Measurements from ENCODE around the gene TBX19.

TBX19 gene

DNA sequence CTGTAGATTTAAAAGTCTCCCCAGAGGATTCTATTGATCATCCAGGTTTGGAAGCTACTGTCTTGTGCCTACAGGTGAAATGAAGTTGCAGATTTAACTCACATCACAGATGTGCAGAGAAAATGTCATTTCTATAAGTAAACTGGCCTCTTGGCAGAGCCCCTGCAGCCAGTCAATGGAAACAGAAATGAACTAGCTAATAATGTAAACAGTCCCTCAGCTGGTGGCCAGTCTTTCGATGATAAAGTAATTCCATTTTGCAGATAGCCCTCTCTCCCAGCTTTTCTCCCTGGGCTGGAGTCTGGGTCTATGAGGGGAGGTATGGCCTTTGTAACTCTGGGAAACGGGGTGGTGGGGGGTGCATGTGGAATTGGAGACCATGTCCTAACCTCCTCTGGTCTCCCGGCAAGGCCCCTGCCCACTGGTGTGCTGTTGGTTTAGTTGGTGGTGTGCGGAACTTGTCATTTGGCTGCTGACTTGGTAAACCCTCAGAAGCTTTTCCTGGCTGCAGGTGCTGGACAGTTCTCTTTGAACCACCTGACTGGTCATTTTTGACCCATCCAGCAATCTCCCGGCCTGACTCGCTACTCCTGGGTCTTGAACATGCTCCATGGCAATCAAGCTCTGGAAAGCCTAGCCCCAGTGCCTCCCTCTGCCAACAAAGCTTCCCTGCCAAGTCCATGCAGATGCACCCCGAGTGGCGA, 14.9 kb downstream of the TBX19 start:
- no peak for DNase-seq (ENCODE audit: extremely low spot score)
- ChIA-PET CTCF (interaction anchor here (0.6 kb wide), 1 partner anchor 861 kb away, joined by 5 read pairs; no protein-coding TSS in a partner anchor), POLR2A (no interaction called here)
- TF ChIP-seq SP1 (IDR thresholded peaks at IDR 0.05) (no peak), CTBP1 (IDR thresholded peaks at IDR 0.05; ENCODE audit: borderline replicate concordance) (no peak), LEF1 (IDR thresholded peaks at IDR 0.05; ENCODE audit: borderline replicate concordance) (no peak), SUZ12 (IDR thresholded peaks at IDR 0.05) (no peak), L3MBTL2 (conservative IDR thresholded peaks at IDR 0.05) (no peak), BHLHE40 (IDR thresholded peaks at IDR 0.05; ENCODE audit: borderline replicate concordance) (no peak), ELF4 (IDR thresholded peaks at IDR 0.05) (no peak), ARNT (IDR thresholded peaks at IDR 0.05) (no peak), FOXA1 (IDR thresholded peaks at IDR 0.05) (no peak), FOXM1 (IDR thresholded peaks at IDR 0.05; ENCODE audit: borderline replicate concordance) (no peak), NFRKB (IDR thresholded peaks at IDR 0.05) (no peak), FOXK2 (IDR thresholded peaks at IDR 0.05) (no peak), HDGF (IDR thresholded peaks at IDR 0.05; ENCODE audit: borderline replicate concordance) (no peak), TARDBP (IDR thresholded peaks at IDR 0.05) (no peak)
- TF ChIP-seq, protein P1, sequence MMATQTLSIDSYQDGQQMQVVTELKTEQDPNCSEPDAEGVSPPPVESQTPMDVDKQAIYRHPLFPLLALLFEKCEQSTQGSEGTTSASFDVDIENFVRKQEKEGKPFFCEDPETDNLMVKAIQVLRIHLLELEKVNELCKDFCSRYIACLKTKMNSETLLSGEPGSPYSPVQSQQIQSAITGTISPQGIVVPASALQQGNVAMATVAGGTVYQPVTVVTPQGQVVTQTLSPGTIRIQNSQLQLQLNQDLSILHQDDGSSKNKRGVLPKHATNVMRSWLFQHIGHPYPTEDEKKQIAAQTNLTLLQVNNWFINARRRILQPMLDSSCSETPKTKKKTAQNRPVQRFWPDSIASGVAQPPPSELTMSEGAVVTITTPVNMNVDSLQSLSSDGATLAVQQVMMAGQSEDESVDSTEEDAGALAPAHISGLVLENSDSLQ (IDR thresholded peaks at IDR 0.05): no peak

DNA sequence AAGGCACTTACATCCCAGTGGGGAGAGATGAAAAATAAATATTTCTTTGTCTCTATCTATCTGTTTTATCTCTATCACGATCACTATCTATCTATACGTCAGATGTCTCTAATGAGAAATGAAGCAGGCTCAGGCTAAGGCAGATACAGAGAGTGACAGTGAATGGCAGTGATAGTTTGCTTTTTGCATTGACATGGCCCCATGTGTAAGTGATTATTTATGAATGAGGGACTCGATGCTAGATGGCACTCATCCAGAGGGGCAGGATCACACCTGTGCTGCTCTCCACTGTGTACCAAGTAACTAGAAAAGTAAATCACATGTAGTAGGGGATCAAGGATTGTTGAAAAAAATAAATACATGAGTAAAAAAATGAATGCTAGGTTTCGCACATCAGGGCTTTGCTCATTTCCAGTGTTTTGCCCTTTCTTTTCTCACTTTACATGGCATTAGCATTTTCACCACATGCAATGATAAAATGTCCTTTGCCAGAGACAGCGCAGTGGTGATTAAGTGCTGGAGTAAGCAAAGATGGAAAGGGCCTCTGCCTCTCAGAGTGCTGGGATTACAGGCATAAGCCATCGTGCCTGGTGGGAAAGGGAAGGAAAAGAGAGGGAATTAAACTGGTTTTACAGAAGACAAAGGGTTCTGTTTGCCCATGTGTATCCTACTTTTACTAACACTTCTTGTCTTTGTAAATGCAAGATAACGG, 16.5 kb downstream of the TBX19 start:
- CTCF ChIA-PET: no interaction called here
- no peak for DNase-seq (ENCODE audit: extremely low spot score)

DNA sequence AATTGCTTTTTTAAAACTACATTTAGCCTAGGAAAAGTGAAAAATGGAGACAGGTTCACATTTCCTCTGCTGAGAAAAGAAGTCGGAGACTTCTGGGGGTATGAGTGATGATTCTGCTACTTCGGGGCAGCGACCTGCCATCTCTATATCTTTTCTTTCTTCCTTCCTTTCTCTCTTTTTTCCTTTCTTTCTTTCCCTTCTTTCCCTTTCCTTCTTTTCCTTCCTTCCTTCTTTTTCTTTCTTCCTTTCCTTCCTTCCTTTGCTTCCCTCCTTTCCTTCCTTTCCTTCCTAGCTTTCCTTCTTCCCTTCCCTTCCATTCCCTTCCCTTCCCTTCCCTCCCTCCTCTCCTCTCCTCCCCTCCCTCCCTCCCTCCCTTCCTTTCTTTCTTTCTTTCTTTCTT, 17.8 kb downstream of the TBX19 start:
- ChIA-PET CTCF (no interaction called here), POLR2A (no interaction called here)
- no peak for DNase-seq (ENCODE audit: extremely low spot score)
- no peak for TF ChIP-seq ELF4 (IDR thresholded peaks at IDR 0.05)
- no peak for TF ChIP-seq CTBP1 (IDR thresholded peaks at IDR 0.05; ENCODE audit: borderline replicate concordance)
- TF ChIP-seq ZNF384 (IDR thresholded peaks at IDR 0.05): no peak
- TF ChIP-seq HDGF (IDR thresholded peaks at IDR 0.05; ENCODE audit: borderline replicate concordance): no peak
- no peak for TF ChIP-seq TARDBP (IDR thresholded peaks at IDR 0.05)
- TF ChIP-seq ARNT (IDR thresholded peaks at IDR 0.05): no peak
- no peak for TF ChIP-seq SP1 (IDR thresholded peaks at IDR 0.05)
- no peak for TF ChIP-seq LEF1 (IDR thresholded peaks at IDR 0.05; ENCODE audit: borderline replicate concordance)
- TF ChIP-seq SUZ12 (IDR thresholded peaks at IDR 0.05): no peak
- no peak for TF ChIP-seq FOXK2 (IDR thresholded peaks at IDR 0.05)
- no peak for TF ChIP-seq BHLHE40 (IDR thresholded peaks at IDR 0.05; ENCODE audit: borderline replicate concordance)
- no peak for TF ChIP-seq NFRKB (IDR thresholded peaks at IDR 0.05)
- TF ChIP-seq FOXM1 (IDR thresholded peaks at IDR 0.05; ENCODE audit: borderline replicate concordance): no peak
- no peak for TF ChIP-seq L3MBTL2 (conservative IDR thresholded peaks at IDR 0.05)
- no peak for TF ChIP-seq FOXA1 (IDR thresholded peaks at IDR 0.05)
- TF ChIP-seq, protein P1 (IDR thresholded peaks at IDR 0.05): no peak

More for the DNA sequence above, 16.5 kb downstream of the TBX19 start:
- TF ChIP-seq HDGF (IDR thresholded peaks at IDR 0.05; ENCODE audit: borderline replicate concordance) (no peak), FOXA1 (IDR thresholded peaks at IDR 0.05) (no peak), BHLHE40 (IDR thresholded peaks at IDR 0.05; ENCODE audit: borderline replicate concordance) (no peak), TARDBP (IDR thresholded peaks at IDR 0.05) (no peak), SUZ12 (IDR thresholded peaks at IDR 0.05) (no peak), L3MBTL2 (conservative IDR thresholded peaks at IDR 0.05) (no peak), FOXK2 (IDR thresholded peaks at IDR 0.05) (no peak), NFRKB (IDR thresholded peaks at IDR 0.05) (no peak), ARNT (IDR thresholded peaks at IDR 0.05) (no peak), FOXM1 (IDR thresholded peaks at IDR 0.05; ENCODE audit: borderline replicate concordance) (no peak), CTBP1 (IDR thresholded peaks at IDR 0.05; ENCODE audit: borderline replicate concordance) (no peak), SP1 (IDR thresholded peaks at IDR 0.05) (no peak), LEF1 (IDR thresholded peaks at IDR 0.05; ENCODE audit: borderline replicate concordance) (no peak), ZNF384 (IDR thresholded peaks at IDR 0.05) (no peak), ELF4 (IDR thresholded peaks at IDR 0.05) (no peak)
- TF ChIP-seq, protein P1 (IDR thresholded peaks at IDR 0.05): no peak
- POLR2A ChIA-PET: no interaction called here

DNA sequence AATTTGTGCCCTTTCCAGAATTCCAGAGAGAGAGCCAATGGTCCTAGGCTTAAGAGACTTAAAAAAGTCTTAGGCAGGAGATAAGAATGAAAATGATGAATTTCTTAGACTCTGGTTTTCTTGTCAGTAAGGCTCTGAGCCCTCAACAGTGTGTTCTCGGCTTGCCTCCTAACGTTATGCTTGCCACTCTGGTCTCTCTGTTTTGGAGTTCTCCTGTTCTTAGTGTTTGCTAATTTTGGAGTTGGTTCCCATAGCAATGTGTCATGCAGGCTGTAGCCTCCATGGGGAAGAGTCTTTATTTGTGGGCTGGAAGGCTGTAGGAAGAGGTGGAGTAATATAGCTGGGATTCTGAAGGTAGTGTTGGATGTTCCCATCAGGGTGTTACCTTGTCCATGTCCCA, 19.9 kb downstream of the TBX19 start:
- DNase-seq (ENCODE audit: extremely low spot score): no peak
- no peak for TF ChIP-seq NFRKB (IDR thresholded peaks at IDR 0.05)
- TF ChIP-seq SUZ12 (IDR thresholded peaks at IDR 0.05): no peak
- no peak for TF ChIP-seq LEF1 (IDR thresholded peaks at IDR 0.05; ENCODE audit: borderline replicate concordance)
- TF ChIP-seq FOXM1 (IDR thresholded peaks at IDR 0.05; ENCODE audit: borderline replicate concordance): no peak
- no peak for TF ChIP-seq ARNT (IDR thresholded peaks at IDR 0.05)
- no peak for TF ChIP-seq CTBP1 (IDR thresholded peaks at IDR 0.05; ENCODE audit: borderline replicate concordance)
- CTCF ChIA-PET: no interaction called here
- POLR2A ChIA-PET: no interaction called here

DNA sequence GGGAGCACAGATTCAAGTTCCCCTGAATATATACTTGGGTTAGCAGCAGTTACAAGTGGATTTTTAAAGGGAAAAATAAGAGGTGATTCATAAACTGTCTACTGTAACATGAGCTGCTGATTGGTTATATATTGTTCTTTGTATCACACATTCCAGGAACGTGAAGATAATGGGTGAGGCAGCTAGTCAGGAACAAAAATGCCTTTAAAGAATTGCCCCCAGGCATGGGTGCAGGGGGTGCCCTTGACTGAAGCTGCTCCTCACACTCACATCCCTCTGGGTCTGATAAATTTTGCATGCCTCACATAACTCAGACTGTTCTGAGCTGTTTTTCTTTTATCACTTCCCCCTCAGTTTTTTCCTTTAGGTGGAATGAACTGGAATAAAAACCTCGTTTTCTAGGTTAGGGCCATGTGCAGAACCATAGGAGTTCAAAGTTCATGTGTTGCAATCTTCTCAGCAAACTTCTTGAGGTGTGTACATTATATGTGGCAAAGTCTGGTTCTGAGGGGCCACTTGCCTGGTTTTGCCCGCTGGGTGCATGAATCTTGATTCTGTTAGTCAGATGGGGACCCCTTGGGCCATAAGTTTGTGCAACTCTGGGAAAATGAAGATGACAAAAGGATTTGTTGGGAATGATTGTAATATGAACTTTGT, 21.1 kb downstream of the TBX19 start:
- no peak for TF ChIP-seq HDGF (IDR thresholded peaks at IDR 0.05; ENCODE audit: borderline replicate concordance)
- no peak for TF ChIP-seq ELF4 (IDR thresholded peaks at IDR 0.05)
- TF ChIP-seq LEF1 (IDR thresholded peaks at IDR 0.05; ENCODE audit: borderline replicate concordance): no peak
- no peak for TF ChIP-seq NFRKB (IDR thresholded peaks at IDR 0.05)
- TF ChIP-seq ARNT (IDR thresholded peaks at IDR 0.05): no peak
- ChIA-PET POLR2A (no interaction called here), CTCF (no interaction called here)
- DNase-seq (ENCODE audit: extremely low spot score): no peak

Measured in HEK293T (cell line).